Coronary artery (tissue), 2 donors: ENCODE results near the gene NUMBL.

Source experiments
- DNase-seq: peaks from one replicate; pipeline ENCODE4 v3.0.0-alpha.2; 2017; ENCODE audit warnings: low spot score
- H3K27ac ChIP-seq, 2 donors: fragments of 200-600 bp; sonication (generic); one replicate each; pipeline ENCODE4 v1.5.1; 2016 to 2019
- H3K4me3 ChIP-seq: fragments of 200-600 bp; sonication (generic); 2 replicates; pipeline ENCODE4 v1.5.1; 2016; ENCODE audit warnings: mild to moderate bottlenecking, moderate library complexity
- CTCF ChIP-seq: fragments of 200-600 bp; sonication (generic); IDR thresholded peaks from one replicate; pipeline ENCODE4 v1.5.1; 2019; ENCODE audit warnings: antibody characterized with exemption

NUMBL gene

GRCh38 chr19:40673397-40673796 is 17.1 kb downstream of the NUMBL start:
- H3K27ac ChIP-seq = peak overlapping the region in 1 of 2 donors; percentile 22
- no peak overlapping the region for H3K4me3 ChIP-seq
- no peak for TF ChIP-seq CTCF
- DNase-seq = no peak

- no peak overlapping the region for H3K27ac ChIP-seq
- no peak for TF ChIP-seq CTCF
- H3K4me3 ChIP-seq = no peak overlapping the region
- DNase-seq = no peak
Measured at GRCh38 chr19:40672573-40673299, 17.7 kb downstream of the NUMBL start.

- TF ChIP-seq CTCF = no peak
- no peak overlapping the region for H3K27ac ChIP-seq
- DNase-seq = no peak
Measured at GRCh38 chr19:40672038-40672437, 18.4 kb downstream of the NUMBL start.

GRCh38 chr19:40671404-40671803 is 19.0 kb downstream of the NUMBL start:
- TF ChIP-seq CTCF = no peak
- DNase-seq = no peak
- Histone ChIP-seq H3K27ac (no peak overlapping the region), H3K4me3 (no peak overlapping the region)

More at GRCh38 chr19:40672038-40672437, 18.4 kb downstream of the NUMBL start:
- no peak overlapping the region for H3K4me3 ChIP-seq

- no peak for TF ChIP-seq CTCF
- Histone ChIP-seq H3K4me3 (no peak overlapping the region), H3K27ac (no peak overlapping the region)
- DNase-seq = no peak
Measured at GRCh38 chr19:40668991-40669614, 21.3 kb downstream of the NUMBL start.

- H3K27ac ChIP-seq = no peak overlapping the region
- TF ChIP-seq CTCF = no peak
- H3K4me3 ChIP-seq = no peak overlapping the region
- DNase-seq = no peak
Measured at GRCh38 chr19:40667602-40668001, 22.8 kb downstream of the NUMBL start.
